Breast epithelium (tissue), 3 donors: ENCODE results near the gene OGFOD3.

Experiments
- CTCF ChIP-seq, 3 donors: fragments of 450-650 bp; IDR thresholded peaks; one replicate each; pipeline ENCODE4 v1.5.1; 2016 to 2017; ENCODE audit warnings: antibody characterized with exemption in 3 of 3, mild to moderate bottlenecking in 3 of 3, moderate library complexity in 3 of 3
- POLR2A ChIP-seq: fragments of 450-650 bp; IDR thresholded peaks from one replicate; pipeline ENCODE4 v1.6.1; 2016; ENCODE audit warnings: antibody characterized with exemption, mild to moderate bottlenecking, moderate library complexity

GRCh38 chr17:82372249-82373071 lies 45.9 kb downstream of the OGFOD3 start:
- TF ChIP-seq CTCF (IDR thresholded peaks at IDR 0.05) (no peak), POLR2A (no peak)
